Left hindlimb (tissue), 1 donor: ENCODE measurements around the gene MED29.

Experiments used
- DNase-seq: peaks from one replicate; pipeline ENCODE4 v3.0.0-alpha.2; 2018

Gene MED29

DNA sequence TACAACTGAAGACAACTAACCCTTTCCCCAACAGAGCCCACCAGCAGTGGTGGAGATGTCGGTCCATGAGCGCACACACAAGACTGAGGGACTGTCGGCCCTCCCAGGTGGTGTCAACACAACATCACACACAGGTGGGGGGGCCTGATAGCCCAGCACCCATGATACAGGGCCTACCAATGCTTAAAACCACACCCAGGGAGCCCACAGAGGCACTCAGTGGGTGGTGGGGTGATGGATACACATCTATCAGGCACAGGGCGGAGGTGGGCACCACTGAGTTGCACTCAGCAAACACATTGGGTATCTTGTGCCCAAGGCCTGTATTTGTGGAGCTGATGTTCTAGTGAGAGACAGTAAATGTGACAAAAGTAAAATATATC lies 8.5 kb downstream of the MED29 start:
- no peak for DNase-seq

GRCh38 chr19:39400061-39400460 lies 8.9 kb downstream of the MED29 start:
- DNase-seq = no peak

GRCh38 chr19:39401070-39401548 lies 9.9 kb downstream of the MED29 start:
- DNase-seq = no peak

DNA sequence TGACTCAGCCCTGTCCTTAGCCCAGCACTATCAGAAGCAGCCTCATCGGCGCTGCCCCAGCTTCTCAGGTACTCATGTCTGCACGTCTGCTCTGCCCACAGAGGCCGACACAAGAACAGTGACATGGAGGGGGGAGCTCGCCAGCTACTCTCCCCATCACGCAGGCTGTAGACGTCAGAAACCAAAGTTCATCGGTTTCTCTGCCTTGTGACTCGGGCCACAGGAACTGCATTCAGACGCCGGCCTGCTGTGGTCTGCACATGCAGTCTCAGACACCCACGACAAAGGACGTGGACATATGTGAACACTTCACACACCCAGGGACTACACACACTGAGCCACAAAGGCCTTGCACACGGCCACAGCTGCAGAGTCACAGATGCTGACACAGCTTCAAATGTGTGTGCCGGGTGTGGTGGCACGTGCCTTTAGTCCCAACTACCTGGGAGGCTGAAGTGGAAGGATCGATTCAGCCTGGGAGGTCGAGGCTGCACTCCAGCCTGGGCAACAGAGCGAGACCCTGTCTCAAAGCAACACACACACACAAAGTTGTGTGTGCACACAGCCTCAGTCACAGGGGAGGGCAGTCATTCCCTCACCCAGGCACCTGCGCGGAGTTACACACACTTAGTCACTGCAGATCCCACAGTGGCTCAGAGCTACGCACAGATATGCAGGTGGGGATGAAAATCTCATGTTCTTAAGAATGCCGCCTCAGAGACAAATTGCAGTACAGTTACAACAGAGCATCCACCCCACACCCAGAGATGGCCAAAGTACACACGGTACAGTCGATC lies 10.6 kb downstream of the MED29 start:
- DNase-seq = no peak

GRCh38 chr19:39402346-39403300 lies 11.4 kb downstream of the MED29 start:
- DNase-seq = peak; percentile 95

DNA sequence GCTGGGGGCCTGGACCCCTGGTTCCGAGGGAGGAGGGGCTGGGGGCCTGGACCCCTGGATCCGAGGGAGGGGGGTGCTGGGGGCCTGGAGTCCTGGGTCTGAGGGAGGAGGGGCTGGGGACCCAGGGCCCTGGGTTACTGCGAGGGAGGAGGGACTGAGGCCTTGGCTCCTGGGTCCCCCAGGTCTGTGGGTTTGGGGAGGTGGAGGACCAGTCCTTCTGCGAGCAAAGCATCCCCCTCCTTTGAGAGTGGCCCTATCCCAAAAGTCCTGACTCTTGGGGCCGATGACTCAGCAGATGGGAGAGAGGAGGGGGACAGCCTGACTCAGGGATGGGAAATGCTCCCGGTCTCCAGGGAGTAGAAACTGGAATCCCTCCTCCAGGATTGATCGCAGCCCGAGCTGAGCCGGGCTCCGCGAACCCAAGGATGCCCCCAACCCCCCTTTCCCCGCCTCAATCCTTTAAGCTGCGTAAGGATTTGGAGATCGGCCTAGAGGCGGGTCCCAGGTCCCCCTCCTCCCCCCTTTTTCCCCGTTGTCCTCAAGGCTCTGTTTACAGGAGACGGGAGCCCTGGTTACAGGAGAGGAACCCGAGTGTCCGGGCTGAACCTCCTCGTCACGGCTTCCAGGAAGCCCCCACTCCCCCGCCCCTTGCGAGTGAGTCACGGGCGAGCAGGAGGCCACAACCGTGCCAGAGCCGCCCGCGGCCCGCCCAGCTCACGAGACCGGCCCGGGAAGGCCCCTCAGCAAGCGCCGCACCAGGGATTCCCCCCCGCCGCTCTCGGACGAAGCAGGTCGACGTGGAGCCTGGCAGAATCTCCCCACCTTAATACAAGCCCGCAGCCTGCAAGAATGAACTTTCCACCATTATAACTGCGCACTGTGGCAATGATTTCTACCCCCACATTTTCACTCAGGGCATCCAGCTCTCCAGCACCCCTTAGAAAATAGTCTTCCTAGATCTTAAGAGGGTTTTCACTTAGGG lies 12.4 kb downstream of the MED29 start:
- peak; percentile 98 for DNase-seq

GRCh38 chr19:39405261-39405957 lies 14.2 kb downstream of the MED29 start:
- DNase-seq = no peak

DNA sequence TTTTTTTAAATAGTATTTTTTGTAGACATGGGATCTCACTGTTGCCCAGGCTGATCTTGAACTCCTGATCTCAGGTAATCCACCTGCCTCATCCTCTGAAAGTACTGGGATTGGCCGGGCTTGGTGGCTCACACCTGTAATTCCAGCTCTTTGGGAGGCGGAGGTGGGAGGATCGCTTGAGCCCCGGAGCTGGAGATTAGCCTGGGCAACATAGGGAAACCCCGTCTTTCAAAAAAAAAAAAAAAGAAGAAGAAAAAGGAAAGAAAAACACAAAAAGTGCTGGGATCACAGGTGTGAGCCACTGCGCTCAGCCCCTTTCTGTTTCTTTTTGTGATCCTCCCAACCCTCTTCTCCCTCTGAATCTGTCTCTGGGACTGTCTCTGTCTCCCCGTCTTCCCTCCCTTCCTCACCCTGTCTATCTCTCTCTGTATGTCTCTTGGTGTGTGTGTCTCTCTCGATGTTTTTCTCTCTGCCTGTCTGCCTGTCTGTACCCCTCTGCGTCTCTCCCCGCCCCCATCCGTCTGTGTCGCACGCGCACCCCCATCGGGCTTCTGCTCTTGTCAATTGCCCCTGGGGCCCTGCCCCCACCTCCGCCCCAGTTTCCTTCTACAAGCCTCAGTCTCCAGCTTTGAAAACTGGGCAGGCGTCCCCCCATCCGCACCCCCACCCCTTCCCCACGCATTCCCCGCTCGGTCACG lies 14.9 kb downstream of the MED29 start:
- DNase-seq = no peak

DNA sequence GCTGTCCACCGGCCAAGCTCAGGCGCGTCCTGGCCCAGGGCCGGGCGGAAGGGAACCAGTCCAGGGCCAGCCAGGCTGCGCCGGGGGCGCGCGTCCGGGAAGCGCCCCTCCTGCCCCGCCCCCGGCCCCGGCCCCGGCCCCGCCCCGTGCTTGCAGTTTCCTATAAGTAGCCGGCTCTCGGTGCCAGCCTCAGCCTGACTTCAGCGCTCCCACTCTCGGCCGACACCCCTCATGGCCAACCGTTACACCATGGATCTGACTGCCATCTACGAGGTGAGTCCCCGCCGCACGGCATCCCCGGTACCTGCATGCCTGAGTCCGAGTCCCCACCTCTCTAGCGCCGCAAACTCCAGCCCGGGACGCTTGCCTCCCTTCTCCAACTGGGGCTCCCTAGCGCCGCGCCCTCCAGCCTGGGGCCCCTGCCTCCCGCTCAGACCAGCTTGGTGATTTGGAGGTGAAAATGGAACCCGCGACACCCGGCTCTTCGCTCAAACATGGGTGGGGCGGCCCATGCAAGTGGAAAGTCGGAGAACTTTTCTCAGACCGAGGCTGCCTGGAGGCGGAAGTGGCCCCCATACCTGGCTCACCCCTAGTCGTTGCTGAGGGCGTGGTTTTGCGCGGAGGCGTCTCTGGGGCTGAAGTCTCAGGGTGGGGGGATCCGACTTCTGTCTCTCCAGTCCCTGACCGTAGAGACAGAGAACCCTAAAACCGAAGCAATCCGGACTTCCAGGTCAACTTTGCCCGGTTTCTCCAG lies 15.7 kb downstream of the MED29 start, which contains the start of gene ZFP36:
Gene ZFP36, plus strand, starts transcription at position 192 of the 754 bp plus-strand sequence. Its CDS starts 58 bp downstream, at position 250.
- peak; percentile 94 for DNase-seq

- no peak for DNase-seq
Measured at GRCh38 chr19:39407410-39407659, 16.2 kb downstream of the MED29 start.

- DNase-seq = no peak
Measured at GRCh38 chr19:39407660-39408391, 16.6 kb downstream of the MED29 start.

- no peak for DNase-seq
Measured at GRCh38 chr19:39408392-39409207, 17.4 kb downstream of the MED29 start.

DNA sequence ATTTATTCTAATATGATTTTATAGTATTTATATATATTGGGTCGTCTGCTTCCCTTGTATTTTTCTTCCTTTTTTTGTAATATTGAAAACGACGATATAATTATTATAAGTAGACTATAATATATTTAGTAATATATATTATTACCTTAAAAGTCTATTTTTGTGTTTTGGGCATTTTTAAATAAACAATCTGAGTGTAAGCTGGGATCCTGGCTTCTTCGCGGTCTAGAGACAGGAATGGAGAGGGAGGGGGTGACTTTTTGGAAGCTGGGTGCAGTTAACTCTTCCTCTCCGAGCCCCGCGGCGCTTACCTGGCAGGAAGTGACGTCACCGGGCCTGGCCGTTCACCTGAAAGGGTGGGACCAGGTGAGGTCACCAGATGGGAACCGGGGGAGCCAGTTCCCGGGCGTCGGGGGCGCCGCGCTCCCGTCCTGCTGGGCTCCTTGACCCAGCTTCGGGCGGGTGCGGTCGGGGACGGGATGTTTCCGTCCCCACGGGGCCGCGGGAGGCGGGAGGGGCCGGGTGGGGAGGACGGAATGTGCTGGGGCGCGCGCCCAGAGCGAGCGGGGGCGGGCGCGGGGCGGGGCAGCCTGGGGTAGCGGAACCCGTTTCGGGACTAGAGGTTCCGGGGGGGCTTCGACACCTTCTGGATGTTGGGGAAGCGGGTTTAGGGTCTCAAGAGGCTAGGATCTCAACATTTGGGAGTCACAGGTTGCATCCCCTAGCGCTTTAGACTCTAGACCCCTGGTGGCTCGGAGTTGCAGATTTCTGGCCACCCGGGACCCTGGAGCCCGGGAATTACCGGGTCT lies 18.2 kb downstream of the MED29 start:
- peak; percentile 91 for DNase-seq

GRCh38 chr19:39410017-39410830 lies 19.0 kb downstream of the MED29 start:
- peak; percentile 84 for DNase-seq

DNA sequence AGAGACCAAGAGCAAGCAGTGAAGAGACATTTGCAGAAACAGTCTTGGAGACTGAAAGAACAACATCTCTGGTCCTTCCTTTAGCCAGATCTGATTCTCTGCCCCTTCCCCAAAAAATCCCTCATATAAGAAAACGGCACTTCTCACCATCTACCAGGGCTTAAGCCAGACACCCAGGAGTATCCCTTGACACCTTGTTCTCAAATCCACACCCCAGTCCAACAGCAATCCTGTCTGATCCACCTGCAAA lies 19.6 kb downstream of the MED29 start:
- no peak for DNase-seq

GRCh38 chr19:39411081-39411831 lies 20.1 kb downstream of the MED29 start:
- DNase-seq = peak; percentile 77

DNA sequence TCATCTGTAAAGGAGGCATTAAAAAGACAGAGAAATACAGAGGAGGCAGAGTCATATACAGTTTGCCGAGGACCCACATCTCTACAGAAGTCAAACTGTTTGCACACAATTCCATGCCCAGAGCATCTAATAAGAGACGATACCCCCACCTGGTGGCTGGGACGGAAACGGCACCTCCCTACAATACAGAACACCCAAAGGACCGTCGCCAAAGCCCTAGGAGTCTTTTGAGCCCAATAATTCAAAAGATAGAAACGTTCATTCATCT lies 20.6 kb downstream of the MED29 start:
- DNase-seq = peak; percentile 93
